ENCODE measurements around the gene MRM2. TPM values are rescaled to one million over a fixed set of nuclear protein-coding genes. Genes with fewer than 3 reads are reported as not detected.

The MRM2 gene
- polyA plus RNA-seq, 2 of the 4 experiments (the other 2 are of a cell fraction): 35.6 to 44.0 TPM

- H3K27ac ChIP-seq: no peak overlapping the region
- H3K9me3 ChIP-seq: no peaks in the 10 kb centered on the region
- no peak overlapping the region for H3K4me2 ChIP-seq
- ATAC-seq (no peak), FAIRE-seq (no peak), DNase-seq (ENCODE audit: low read depth in 1 of 2, low spot score in 1 of 2) (no peak)
- peaks cover 9% of the 10 kb centered on the region for H3K4me1 ChIP-seq
- no peak for TF ChIP-seq KDM1A (IDR thresholded peaks at IDR 0.05; ENCODE audit: low read depth)
- no peak for TF ChIP-seq EP300 (IDR thresholded peaks at IDR 0.05)
- no peak overlapping the region for H3K4me3 ChIP-seq
- POLR2A ChIA-PET: no interaction called here
- CTCF ChIA-PET: interaction anchor here (0.7 to 1.2 kb wide), 3 partner anchors 9 to 194 kb away, joined by 3 to 5 read pairs (median 3); no protein-coding TSS in a partner anchor
- 92% methylated on average over 38 of the region's 38 CpGs for WGBS (ENCODE audit: missing lambda C conversion rate)
Measured at GRCh38 chr7:2257046-2257551, 15.1 kb upstream of the MRM2 start.

- DNase-seq (ENCODE audit: low read depth in 1 of 2, low spot score in 1 of 2) (no peak), FAIRE-seq (no peak), ATAC-seq (no peak)
- no peak overlapping the region for H3K4me3 ChIP-seq
- POLR2A ChIA-PET: no interaction called here
- no peak for TF ChIP-seq ZC3H11A (IDR thresholded peaks at IDR 0.05)
- no peak for TF ChIP-seq HOXA7 (CRISPR knock-in tag; IDR thresholded peaks at IDR 0.05)
- TF ChIP-seq FOXS1 (CRISPR knock-in tag; IDR thresholded peaks at IDR 0.05): no peak
- no peak for TF ChIP-seq TFCP2L1 (CRISPR knock-in tag; IDR thresholded peaks at IDR 0.05)
- TF ChIP-seq JUNB (IDR thresholded peaks at IDR 0.05): no peak
- no peak for TF ChIP-seq USF2 (IDR thresholded peaks at IDR 0.05)
- TF ChIP-seq HEYL (CRISPR knock-in tag; IDR thresholded peaks at IDR 0.05): no peak
- TF ChIP-seq CEBPB (IDR thresholded peaks at IDR 0.05): no peak
- TF ChIP-seq EP300 (IDR thresholded peaks at IDR 0.05): no peak
- TF ChIP-seq HOXB13 (CRISPR knock-in tag; IDR thresholded peaks at IDR 0.05; ENCODE audit: low read depth): no peak
- no peak for TF ChIP-seq HES2 (IDR thresholded peaks at IDR 0.05)
- CTCF ChIA-PET: interaction anchor here (1.2 to 2.6 kb wide), 2 partner anchors 9 to 91 kb away, joined by 5 to 11 read pairs; no protein-coding TSS in a partner anchor
- no peaks in the 10 kb centered on the region for H3K9me3 ChIP-seq
- no peak overlapping the region for H3K27ac ChIP-seq
- H3K4me2 ChIP-seq: no peak overlapping the region
- 92% methylated on average over 44 of the region's 44 CpGs for WGBS (ENCODE audit: missing lambda C conversion rate)
- H3K4me1 ChIP-seq: peaks cover 9% of the 10 kb centered on the region
Measured at GRCh38 chr7:2256306-2257045, 14.5 kb upstream of the MRM2 start.

GRCh38 chr7:2255145-2256139, 13.4 kb upstream of the MRM2 start:
- H3K4me1 ChIP-seq: peaks cover under 1% of the 10 kb centered on the region; the same call in 2 of the 3 replicates
- no peak overlapping the region for H3K4me2 ChIP-seq
- DNase-seq (ENCODE audit: low read depth in 1 of 2, low spot score in 1 of 2): no peak
- no peak overlapping the region for H3K27ac ChIP-seq
- no peaks in the 10 kb centered on the region for H3K9me3 ChIP-seq
- H3K4me3 ChIP-seq: no peak overlapping the region
- no peak for ATAC-seq
- CTCF ChIA-PET: interaction anchor here (2.6 kb wide), 1 partner anchor 92 kb away, joined by 11 read pairs; no protein-coding TSS in a partner anchor
- TF ChIP-seq SMC3 (IDR thresholded peaks at IDR 0.05) (no peak), GATA3 (IDR thresholded peaks at IDR 0.05; ENCODE audit: borderline replicate concordance) (no peak), RFX5 (IDR thresholded peaks at IDR 0.05) (no peak), CHD2 (IDR thresholded peaks at IDR 0.05; ENCODE audit: low read length, partially characterized antibody) (no peak), NR3C1 (IDR thresholded peaks at IDR 0.05) (no peak), TFCP2L1 (CRISPR knock-in tag; IDR thresholded peaks at IDR 0.05) (no peak), EP300 (IDR thresholded peaks at IDR 0.05) (no peak), ATOH8 (CRISPR knock-in tag; IDR thresholded peaks at IDR 0.05; ENCODE audit: low read depth) (no peak), RCOR1 (IDR thresholded peaks at IDR 0.05; ENCODE audit: low read depth, low read length) (no peak), HMGXB4 (CRISPR knock-in tag; IDR thresholded peaks at IDR 0.05; ENCODE audit: borderline replicate concordance) (no peak), CBX8 (IDR thresholded peaks at IDR 0.05) (no peak), POLR2A (IDR thresholded peaks at IDR 0.05; ENCODE audit: low read length) (no peak)
- POLR2A ChIA-PET: interaction anchor here (1.0 kb wide), 1 partner anchor 14 kb away, joined by 3 read pairs; the partner anchor contains the start of genes MRM2 and NUDT1
- no peak for FAIRE-seq
- 87% methylated on average over 32 of the region's 33 CpGs for WGBS (ENCODE audit: missing lambda C conversion rate)

Measured in A549 (cell line).